GM21529 (cell line): ENCODE measurements around the gene BLOC1S5.
A peak's percentile ranks its signal among the peaks of the same experiment; 100 is the strongest.
"Not testable (repeated sequence)": the region's sequence is repeated elsewhere in the genome, so short reads cannot be mapped to it uniquely, and the experiment has no call there.

Experiments
- ATAC-seq: cut with Tn5 transposase; IDR thresholded peaks from one replicate; pipeline ENCODE4 v1.9.1; 2021; ENCODE audit not compliant: unreplicated experiment

BLOC1S5 gene

GRCh38 chr6:7998103-7998725, 66.0 kb downstream of the BLOC1S5 start:
- no peak for ATAC-seq

- no peak for ATAC-seq
Observed at GRCh38 chr6:7997286-7997685, 66.9 kb downstream of the BLOC1S5 start.

GRCh38 chr6:7996538-7997111, 67.6 kb downstream of the BLOC1S5 start:
- no peak for ATAC-seq

GRCh38 chr6:7993952-7994351, 70.2 kb downstream of the BLOC1S5 start:
- no peak for ATAC-seq

GRCh38 chr6:7993399-7993798, 70.8 kb downstream of the BLOC1S5 start:
- ATAC-seq: no peak

- ATAC-seq: peak; percentile 97
Observed at GRCh38 chr6:7992002-7992815, 72.0 kb downstream of the BLOC1S5 start.

GRCh38 chr6:7991536-7991935, 72.7 kb downstream of the BLOC1S5 start:
- peak; percentile 24 for ATAC-seq

GRCh38 chr6:7986219-7986618, 78.0 kb downstream of the BLOC1S5 start:
- no peak for ATAC-seq

GRCh38 chr6:7983967-7984366, 80.2 kb downstream of the BLOC1S5 start:
- ATAC-seq: not testable (repeated sequence)

- ATAC-seq: no peak
Observed at GRCh38 chr6:7979831-7980230, 84.4 kb downstream of the BLOC1S5 start.

- no peak for ATAC-seq
Observed at GRCh38 chr6:7978736-7979135, 85.5 kb downstream of the BLOC1S5 start.

- no peak for ATAC-seq
Observed at GRCh38 chr6:7976485-7977056, 87.6 kb downstream of the BLOC1S5 start.

- no peak for ATAC-seq
Observed at GRCh38 chr6:7975764-7976146, 88.4 kb downstream of the BLOC1S5 start.

GRCh38 chr6:7974938-7975763, 89.0 kb downstream of the BLOC1S5 start:
- no peak for ATAC-seq

GRCh38 chr6:7974565-7974937, 89.6 kb downstream of the BLOC1S5 start:
- no peak for ATAC-seq

GRCh38 chr6:7973584-7973983, 90.6 kb downstream of the BLOC1S5 start:
- no peak for ATAC-seq

GRCh38 chr6:7971499-7971898, 92.7 kb downstream of the BLOC1S5 start:
- no peak for ATAC-seq

GRCh38 chr6:7970616-7971015, 93.6 kb downstream of the BLOC1S5 start:
- no peak for ATAC-seq
